ENCODE data around the gene NSD2.

The NSD2 gene

DNA sequence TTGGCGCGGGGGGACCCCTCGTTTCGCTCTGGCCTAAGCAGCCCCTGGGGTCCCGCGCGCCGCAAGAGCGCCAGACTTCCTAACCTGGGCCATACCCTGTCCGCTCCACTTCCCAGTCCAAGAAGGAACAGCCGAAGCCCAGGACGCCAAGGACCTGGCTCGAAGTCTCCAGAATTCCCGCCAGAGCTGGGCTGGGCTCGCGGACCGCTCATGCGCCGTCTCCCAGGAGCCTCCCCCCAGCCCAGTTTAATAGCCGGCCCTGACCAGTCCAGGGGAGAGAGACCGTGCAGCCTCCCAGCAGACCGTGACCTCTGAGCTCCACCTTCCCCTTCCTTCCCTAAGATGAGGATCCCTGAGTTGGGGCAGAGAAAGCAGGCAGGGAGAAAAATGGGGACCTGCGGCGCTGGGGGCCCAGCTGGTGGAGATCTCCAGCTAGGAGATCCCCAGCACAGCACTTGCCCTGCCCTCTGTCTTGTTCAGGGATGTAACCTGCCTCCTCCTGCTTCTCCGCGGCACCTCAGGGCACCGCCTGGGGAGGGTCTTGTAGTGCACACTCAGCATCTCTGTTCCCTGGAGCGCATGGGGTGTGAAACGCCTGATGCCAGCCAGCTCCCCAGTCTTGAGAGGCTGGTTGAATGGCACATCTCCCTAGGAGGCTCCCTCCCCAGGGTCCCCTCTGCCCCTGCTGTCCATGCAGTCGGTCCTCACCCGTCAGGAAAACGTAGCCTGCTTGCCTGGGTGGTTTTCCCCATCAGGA, 14.1 kb upstream of the NSD2 start:
- H3K4me3 ChIP-seq (ENCODE audit: low read length): peak overlapping the region; percentile 88
- TF ChIP-seq, protein P1, sequence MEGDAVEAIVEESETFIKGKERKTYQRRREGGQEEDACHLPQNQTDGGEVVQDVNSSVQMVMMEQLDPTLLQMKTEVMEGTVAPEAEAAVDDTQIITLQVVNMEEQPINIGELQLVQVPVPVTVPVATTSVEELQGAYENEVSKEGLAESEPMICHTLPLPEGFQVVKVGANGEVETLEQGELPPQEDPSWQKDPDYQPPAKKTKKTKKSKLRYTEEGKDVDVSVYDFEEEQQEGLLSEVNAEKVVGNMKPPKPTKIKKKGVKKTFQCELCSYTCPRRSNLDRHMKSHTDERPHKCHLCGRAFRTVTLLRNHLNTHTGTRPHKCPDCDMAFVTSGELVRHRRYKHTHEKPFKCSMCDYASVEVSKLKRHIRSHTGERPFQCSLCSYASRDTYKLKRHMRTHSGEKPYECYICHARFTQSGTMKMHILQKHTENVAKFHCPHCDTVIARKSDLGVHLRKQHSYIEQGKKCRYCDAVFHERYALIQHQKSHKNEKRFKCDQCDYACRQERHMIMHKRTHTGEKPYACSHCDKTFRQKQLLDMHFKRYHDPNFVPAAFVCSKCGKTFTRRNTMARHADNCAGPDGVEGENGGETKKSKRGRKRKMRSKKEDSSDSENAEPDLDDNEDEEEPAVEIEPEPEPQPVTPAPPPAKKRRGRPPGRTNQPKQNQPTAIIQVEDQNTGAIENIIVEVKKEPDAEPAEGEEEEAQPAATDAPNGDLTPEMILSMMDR (IDR thresholded peaks at IDR 0.05; ENCODE audit: insufficient read depth, low read depth, low read length, missing control alignments): no peak
- DNase-seq (ENCODE audit: low read depth): no peak

DNA sequence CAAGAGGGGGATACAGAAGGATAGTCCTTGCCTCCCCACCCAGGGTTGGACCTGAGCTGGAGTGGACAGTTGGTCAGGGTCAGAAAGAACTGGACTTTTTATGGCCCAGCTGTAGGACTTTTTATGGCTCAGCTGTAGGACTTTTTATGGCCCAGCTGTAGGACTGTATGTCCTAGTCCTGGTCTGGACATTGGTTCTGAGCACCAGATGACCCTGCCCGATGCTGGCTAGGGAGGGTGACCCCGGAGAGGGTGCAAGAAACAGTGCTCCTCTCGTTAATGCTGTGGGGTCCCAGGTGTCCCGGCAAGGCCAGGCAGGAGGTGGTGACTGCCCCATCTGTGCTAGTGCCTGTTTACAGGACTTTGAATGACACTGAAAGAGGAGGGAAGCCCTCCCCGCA, 13.3 kb upstream of the NSD2 start:
- DNase-seq (ENCODE audit: low read depth): no peak
- no peak overlapping the region for H3K4me3 ChIP-seq (ENCODE audit: low read length)
- TF ChIP-seq, protein P1 (IDR thresholded peaks at IDR 0.05; ENCODE audit: insufficient read depth, low read depth, low read length, missing control alignments): no peak

DNA sequence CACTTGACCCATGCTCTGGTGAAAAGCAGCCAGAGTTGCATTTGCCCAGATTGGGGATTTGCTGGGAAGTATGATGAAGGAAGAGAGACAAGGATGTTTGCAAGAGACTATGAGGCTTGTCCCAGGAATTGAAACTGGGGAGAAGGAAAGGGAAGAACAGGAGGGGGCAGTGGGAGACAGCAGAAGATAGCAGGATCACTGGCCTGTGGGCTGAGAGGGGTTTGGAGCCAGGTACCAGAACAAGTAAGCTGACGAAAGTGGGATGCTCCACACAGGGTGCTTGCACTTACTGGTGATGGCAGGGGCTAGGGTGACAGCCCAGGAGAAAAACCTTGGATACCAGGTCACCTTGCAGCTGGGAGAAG, 11.8 kb upstream of the NSD2 start:
- DNase-seq (ENCODE audit: low read depth): no peak
- no peak overlapping the region for H3K4me3 ChIP-seq (ENCODE audit: low read length)
- TF ChIP-seq, protein P1 (IDR thresholded peaks at IDR 0.05; ENCODE audit: insufficient read depth, low read depth, low read length, missing control alignments): no peak

DNA sequence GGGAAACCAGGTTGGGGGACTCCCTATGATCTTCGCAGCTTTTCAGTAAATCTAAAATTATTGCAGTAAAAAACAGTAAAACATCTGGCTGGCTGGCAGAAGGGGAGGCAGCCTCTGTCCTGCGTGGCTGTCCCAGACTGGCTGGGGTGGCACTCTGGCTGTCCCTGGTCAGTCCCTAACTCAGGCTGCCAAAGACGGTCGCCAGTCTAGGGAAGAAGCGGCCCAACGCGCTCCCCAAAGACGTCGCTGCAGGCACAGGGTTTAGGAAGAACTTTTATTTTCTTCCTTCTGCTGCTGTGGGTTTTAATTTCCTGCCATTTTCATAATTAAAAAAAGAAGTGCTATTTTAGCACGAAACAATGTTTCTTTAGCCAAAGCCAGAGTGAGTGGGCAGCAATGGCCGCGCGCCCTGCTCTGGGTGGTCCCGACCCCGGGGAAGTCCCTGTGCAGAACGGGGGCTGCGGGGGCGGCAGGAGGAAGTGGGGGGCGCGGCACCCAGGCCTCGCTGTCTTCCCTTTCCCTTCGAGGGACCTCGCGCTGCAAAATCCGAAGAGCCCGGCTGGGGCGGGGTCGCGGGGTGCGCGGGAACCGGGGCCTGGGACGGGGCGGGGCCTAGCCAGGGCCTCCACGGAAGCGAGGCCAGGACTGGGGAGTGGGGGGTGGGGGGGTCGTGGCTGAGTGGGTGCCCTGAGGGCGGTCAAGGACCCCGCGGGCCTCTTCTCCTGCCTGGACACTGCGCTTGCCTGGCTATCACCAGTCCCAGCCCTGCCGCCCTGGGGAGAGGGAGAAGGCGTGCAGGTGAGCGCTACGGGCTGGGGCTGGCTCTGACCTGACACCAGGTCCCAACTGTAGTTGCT, 8.9 kb upstream of the NSD2 start:
- no peak overlapping the region for H3K4me3 ChIP-seq (ENCODE audit: low read length)
- DNase-seq (ENCODE audit: low read depth): no peak
- TF ChIP-seq, protein P1 (IDR thresholded peaks at IDR 0.05; ENCODE audit: insufficient read depth, low read depth, low read length, missing control alignments): no peak

DNA sequence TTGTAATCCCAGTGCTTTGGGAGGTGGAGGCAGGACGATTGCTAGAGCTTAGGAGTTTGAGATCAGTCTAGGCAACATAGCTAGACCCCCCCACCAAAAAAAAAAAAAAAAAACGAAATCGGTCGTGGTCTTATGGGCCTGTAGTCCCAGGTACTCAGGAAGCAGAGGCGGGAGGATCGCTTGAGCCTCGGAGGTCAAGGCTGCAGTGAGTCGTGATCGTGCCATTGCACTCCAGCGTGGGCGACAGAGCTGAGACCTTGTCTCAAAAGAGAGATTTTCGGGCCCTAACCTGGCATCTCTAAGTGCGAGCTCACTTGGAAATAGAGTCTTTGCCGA, 8.3 kb upstream of the NSD2 start:
- TF ChIP-seq, protein P1 (IDR thresholded peaks at IDR 0.05; ENCODE audit: insufficient read depth, low read depth, low read length, missing control alignments): no peak
- no peak overlapping the region for H3K4me3 ChIP-seq (ENCODE audit: low read length)
- DNase-seq (ENCODE audit: low read depth): no peak

DNA sequence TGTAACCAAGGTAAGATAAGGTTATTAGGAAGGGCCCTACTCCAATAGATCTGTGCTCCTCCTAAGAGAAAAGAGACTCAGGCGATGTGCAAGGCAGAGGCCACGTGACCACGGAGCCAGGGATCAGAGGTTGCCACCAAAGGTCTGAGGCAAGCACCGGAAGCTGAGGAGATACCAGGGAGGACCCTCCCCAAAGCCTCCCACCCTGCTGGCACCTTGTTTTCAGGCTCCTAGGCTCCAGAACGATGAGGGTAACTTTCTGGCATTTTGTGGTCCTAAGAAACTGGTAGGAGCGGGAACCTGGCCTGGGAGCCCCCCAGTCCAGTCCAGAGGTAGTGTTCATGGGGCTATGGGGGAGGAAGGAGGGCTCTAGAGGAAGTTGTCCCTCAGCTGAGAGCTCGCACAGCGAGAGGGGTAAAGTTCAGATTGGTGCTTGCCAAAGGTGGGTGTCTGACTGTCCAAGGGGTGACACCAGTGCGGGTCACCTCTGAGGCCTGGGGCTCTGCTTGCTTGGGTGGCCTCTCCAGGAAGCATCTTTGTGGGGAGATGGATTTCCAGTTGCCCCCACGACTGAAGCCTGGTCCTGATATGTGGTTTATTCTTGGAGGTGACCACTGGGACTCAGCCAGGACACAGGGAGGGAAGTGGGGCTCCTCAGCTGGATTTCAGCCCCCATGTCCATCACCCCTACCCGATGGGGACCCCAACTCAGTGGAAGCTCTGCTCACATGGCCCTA, 7.7 kb upstream of the NSD2 start:
- TF ChIP-seq, protein P1 (IDR thresholded peaks at IDR 0.05; ENCODE audit: insufficient read depth, low read depth, low read length, missing control alignments): no peak
- no peak for DNase-seq (ENCODE audit: low read depth)
- H3K4me3 ChIP-seq (ENCODE audit: low read length): no peak overlapping the region
